Chondrocyte (in vitro differentiated cells): ENCODE data around the gene GNB1. TPM values are rescaled to one million over a fixed set of nuclear protein-coding genes. Genes with fewer than 3 reads are reported as not detected.
"Not testable (repeated sequence)": the region's sequence is repeated elsewhere in the genome, so short reads cannot be mapped to it uniquely, and the experiment has no call there.

Experiments used
- DNase-seq: peaks from one replicate; pipeline ENCODE4 v3.0.0; 2021; ENCODE audit warnings: mixed read lengths, low spot score
- H3K27ac Mint-ChIP-seq: one replicate; pipeline ENCODE4 v1.8.0; 2021; ENCODE audit warnings: mild to moderate bottlenecking, moderate library complexity, mixed read lengths; ENCODE audit not compliant: unreplicated experiment
- H3K27me3 Mint-ChIP-seq: 2 replicates; pipeline ENCODE4 v1.8.0; 2021; ENCODE audit warnings: low read depth, mixed read lengths
- H3K36me3 Mint-ChIP-seq: 2 replicates; pipeline ENCODE4 v1.8.0; 2021; ENCODE audit warnings: low read depth, mixed read lengths
- H3K4me1 Mint-ChIP-seq: 2 replicates; pipeline ENCODE4 v1.8.0; 2021; ENCODE audit warnings: low read depth, mild to moderate bottlenecking, mixed read lengths
- H3K4me3 Mint-ChIP-seq: one replicate; pipeline ENCODE4 v1.8.0; 2021; ENCODE audit warnings: mild to moderate bottlenecking, moderate library complexity, mixed read lengths; ENCODE audit not compliant: unreplicated experiment
- H3K9me3 Mint-ChIP-seq: 2 replicates; pipeline ENCODE4 v1.8.0; 2021; ENCODE audit warnings: low read depth, mixed read lengths
- CTCF ChIP-seq: fragments of 200-600 bp; sonication (generic); IDR thresholded peaks from 2 replicates; pipeline ENCODE4 v1.5.0; 2021; ENCODE audit warnings: antibody characterized with exemption, mild to moderate bottlenecking, moderate library complexity
- total RNA-seq: library from RNA; stranded (reverse); gene quantifications from 3 replicates; pipeline ENCODE4 v1.2.1, GENCODE V29; 2021

GNB1 gene
- total RNA-seq, 1 donor from 2014 or later = 538 TPM

GRCh38 chr1:1873186-1873585 lies 17.7 kb downstream of the GNB1 start:
- Mint-ChIP-seq H3K4me3 (no peak overlapping the region), H3K27ac (no peak overlapping the region), H3K4me1 (peaks cover 62% of the 10 kb centered on the region), H3K36me3 (peaks cover 7% of the 10 kb centered on the region), H3K9me3 (no peaks in the 10 kb centered on the region), H3K27me3 (no peaks in the 10 kb centered on the region)
- no peak for TF ChIP-seq CTCF
- DNase-seq = peak; percentile 18

- TF ChIP-seq CTCF = no peak
- Mint-ChIP-seq H3K4me3 (no peak overlapping the region), H3K27me3 (no peaks in the 10 kb centered on the region), H3K27ac (peak overlapping the region; percentile 6), H3K4me1 (peaks cover 61% of the 10 kb centered on the region), H3K36me3 (peaks cover 7% of the 10 kb centered on the region), H3K9me3 (no peaks in the 10 kb centered on the region)
- peak; percentile 35 for DNase-seq
Measured at GRCh38 chr1:1872329-1872994, 18.4 kb downstream of the GNB1 start.

DNA sequence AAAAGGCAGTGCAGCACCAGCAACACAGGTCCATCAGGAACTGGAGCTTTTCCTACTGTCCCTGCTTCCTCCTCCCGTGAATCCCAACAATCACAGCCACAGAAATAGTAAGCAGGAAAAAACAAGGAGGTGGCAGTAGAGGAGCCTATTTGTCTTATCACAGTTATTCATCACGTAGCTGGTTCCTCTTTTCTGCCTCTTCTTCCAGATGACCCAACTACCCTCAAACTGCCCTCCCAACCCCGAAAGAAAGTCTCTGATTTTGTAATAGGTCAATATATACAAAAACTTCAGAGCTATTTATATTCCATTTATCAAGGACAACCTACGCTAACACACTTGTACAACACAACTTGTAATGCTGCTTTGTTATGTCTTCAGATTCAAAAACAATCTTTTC lies 21.4 kb downstream of the GNB1 start:
- H3K4me1 Mint-ChIP-seq = peaks cover 56% of the 10 kb centered on the region
- H3K4me3 Mint-ChIP-seq = no peak overlapping the region

GRCh38 chr1:1867164-1867563 lies 23.7 kb downstream of the GNB1 start:
- DNase-seq = no peak
- Mint-ChIP-seq H3K36me3 (no peaks in the 10 kb centered on the region), H3K27me3 (no peaks in the 10 kb centered on the region), H3K27ac (no peak overlapping the region), H3K4me3 (no peak overlapping the region), H3K9me3 (no peaks in the 10 kb centered on the region), H3K4me1 (peaks cover 53% of the 10 kb centered on the region)
- no peak for TF ChIP-seq CTCF

More for the DNA sequence above, 21.4 kb downstream of the GNB1 start:
- Mint-ChIP-seq H3K27me3 (no peaks in the 10 kb centered on the region), H3K27ac (peak overlapping the region; percentile 74), H3K9me3 (no peaks in the 10 kb centered on the region), H3K36me3 (peaks cover 2% of the 10 kb centered on the region)
- TF ChIP-seq CTCF = no peak
- DNase-seq = no peak

DNA sequence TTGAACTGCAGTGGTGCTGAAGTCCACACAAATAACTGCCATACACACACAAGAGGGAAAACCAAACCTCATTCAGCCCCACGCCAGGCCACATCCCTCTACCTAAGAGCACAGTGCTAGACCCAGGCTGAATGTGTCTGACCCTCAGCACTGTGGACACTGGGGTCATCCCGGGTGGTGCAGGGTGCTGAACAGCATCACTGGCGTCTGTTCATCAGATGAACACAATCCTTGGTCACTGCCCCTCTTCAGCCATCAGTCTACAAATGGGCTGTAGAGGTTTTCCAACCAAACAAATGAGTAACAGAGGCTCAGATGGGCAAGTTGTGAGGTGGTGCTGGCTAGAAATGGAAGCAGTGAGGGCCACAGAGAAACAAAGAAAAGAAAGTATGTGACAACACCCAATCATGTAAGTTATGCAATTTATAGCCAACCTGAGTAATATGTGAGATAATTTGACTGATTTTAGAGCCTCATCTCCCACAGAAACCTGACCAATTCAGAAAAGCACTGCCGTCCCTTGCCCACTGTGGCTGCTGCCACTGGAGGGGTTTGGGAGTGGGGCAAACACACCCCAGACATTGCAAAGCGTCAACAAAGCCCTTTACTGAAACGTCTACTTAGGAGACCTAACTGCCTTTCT lies 27.9 kb downstream of the GNB1 start:
- no peak for TF ChIP-seq CTCF
- peak; percentile 43 for DNase-seq
- Mint-ChIP-seq H3K9me3 (no peaks in the 10 kb centered on the region), H3K27me3 (no peaks in the 10 kb centered on the region), H3K4me1 (peaks cover 69% of the 10 kb centered on the region), H3K27ac (peak overlapping the region; percentile 75), H3K36me3 (no peaks in the 10 kb centered on the region), H3K4me3 (no peak overlapping the region)

- peak; percentile 52 for DNase-seq
- H3K36me3 Mint-ChIP-seq, H3K9me3 Mint-ChIP-seq, H3K27me3 Mint-ChIP-seq, H3K4me3 Mint-ChIP-seq: not testable (repeated sequence)
- peak overlapping the region; percentile 65 for H3K27ac Mint-ChIP-seq
- peaks cover 74% of the 10 kb centered on the region for H3K4me1 Mint-ChIP-seq
Measured at GRCh38 chr1:1861761-1862310, 29.1 kb downstream of the GNB1 start.
